GM23248 (cell line): ENCODE data around the gene STON2.

Experiments
- EZH2 ChIP-seq: fragments of 200-600 bp; sonication (generic); IDR thresholded peaks from 2 replicates; pipeline ENCODE4 v1.6.1; 2018; ENCODE audit warnings: antibody characterized with exemption, mild to moderate bottlenecking; ENCODE audit not compliant: insufficient read depth, poor library complexity, severe bottlenecking
- EZH2phosphoT487 ChIP-seq: fragments of 200-600 bp; sonication (generic); IDR thresholded peaks from 2 replicates; pipeline ENCODE4 v1.6.1; 2018; ENCODE audit warnings: antibody characterized with exemption, moderate library complexity, mild to moderate bottlenecking, low read depth; ENCODE audit not compliant: insufficient read depth

DNA sequence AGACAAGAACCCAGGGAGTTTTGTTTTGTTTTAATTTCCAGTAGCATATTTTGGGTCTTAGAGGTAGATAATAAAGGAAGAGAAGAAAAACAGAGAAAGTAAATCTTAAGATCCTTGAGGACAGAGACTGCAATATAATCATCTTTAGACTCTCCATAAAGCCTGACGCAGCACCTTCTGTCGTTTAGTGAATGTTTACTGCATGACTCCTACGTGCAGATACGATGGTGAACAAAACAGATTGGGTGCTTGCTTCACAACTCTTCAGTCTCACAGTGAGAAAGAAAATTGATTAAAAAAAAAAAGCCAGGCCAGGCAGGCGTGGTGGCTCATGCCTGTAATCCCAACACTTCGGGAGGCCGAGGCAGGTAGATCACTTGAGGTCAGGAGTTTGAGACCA, 86.9 kb downstream of the STON2 start:
- TF ChIP-seq EZH2 (no peak), EZH2phosphoT487 (no peak)
